HepG2 (cell line): ENCODE data around the gene CMAS. TPM values are rescaled to one million over a fixed set of nuclear protein-coding genes. Genes with fewer than 3 reads are reported as not detected.

ENCODE experiments used
- polyA plus RNA-seq, 8 experiments: library from polyadenylated mRNA; depleted of rRNA in 3 of 8; stranded (reverse) in 7 of 8; unstranded in 1 of 8; fragments of >200 nt; fragmentation: Illumina TruSeq in 4 of 8; extraction: Trizol in 4 of 8; gene quantifications; 2 replicates each; pipeline versions ENCODE4 v1.2.1 to v1.2.3, GENCODE V29; 2011 to 2016; ENCODE audit warnings: low read depth in 4 of 8, missing spikeins in 1 of 8, mixed read lengths in 1 of 8; ENCODE audit not compliant: insufficient read depth in 1 of 8
- total RNA-seq, 5 experiments: library from RNA; depleted of rRNA; stranded (reverse); fragments of >200 nt; fragmentation: Illumina TruSeq; extraction: Trizol; gene quantifications; 2 replicates each; pipeline ENCODE4 v1.2.3, GENCODE V29; 2016; ENCODE audit warnings: low read depth in 1 of 5

Gene CMAS
- total and polyA plus RNA-seq, 2 of the 13 experiments (the other 11 are each of a cell fraction or from before 2014, with no cell fraction given): 14.0 to 21.3 TPM

Other genes with a start within 250 kb of the CMAS start
- not detected in 2 replicates for gene ABCC9, start 104.8 kb upstream of the CMAS start, total RNA-seq (2016; rRNA removed; fragmentation: Illumina TruSeq; extraction: Trizol)
- not detected in 2 replicates for gene ABCC9, start 104.8 kb upstream of the CMAS start, polyA plus RNA-seq (2011; rRNA removed)